Mesenchymal stem cell (in vitro differentiated cells and primary cell): ENCODE measurements around the gene ARHGAP44.
A peak's percentile ranks its signal among the peaks of the same experiment; 100 is the strongest.

Experiments used
- DNase-seq: peaks from one replicate; pipeline ENCODE4 v3.0.0-alpha.2; 2013
- H2AFZ ChIP-seq: one replicate; pipeline ENCODE4 v1.6.1; 2013; ENCODE audit warnings: low read depth, mild to moderate bottlenecking, control low read depth, inconsistent platforms, low read length, moderate library complexity
- H2AK5ac ChIP-seq: 2 replicates; pipeline ENCODE4 v1.6.1; 2013; ENCODE audit warnings: low read length, moderate library complexity, mild to moderate bottlenecking, inconsistent platforms; ENCODE audit not compliant: severe bottlenecking
- H2BK120ac ChIP-seq: one replicate; pipeline ENCODE4 v1.6.1; 2013; ENCODE audit warnings: low read depth, mild to moderate bottlenecking, inconsistent platforms, low read length, moderate library complexity
- H2BK12ac ChIP-seq, 2 experiments: one replicate each; pipeline ENCODE4 v1.6.1; 2013; ENCODE audit warnings: inconsistent platforms in 2 of 2, low read length in 2 of 2, mild to moderate bottlenecking in 2 of 2, moderate library complexity in 2 of 2, control low read depth in 1 of 2
- H2BK15ac ChIP-seq: one replicate; pipeline ENCODE4 v1.6.1; 2013; ENCODE audit warnings: mild to moderate bottlenecking, low read depth, inconsistent platforms; ENCODE audit not compliant: poor library complexity, severe bottlenecking
- H2BK5ac ChIP-seq: 2 replicates; pipeline ENCODE4 v1.6.1; 2013; ENCODE audit warnings: low read depth, mild to moderate bottlenecking, low read length, control low read depth, inconsistent platforms; ENCODE audit not compliant: poor library complexity, severe bottlenecking
- H3K14ac ChIP-seq, 2 experiments: one replicate each; pipeline ENCODE4 v1.6.1; 2013; ENCODE audit warnings: inconsistent platforms in 2 of 2, low read length in 2 of 2, control low read depth in 1 of 2, mild to moderate bottlenecking in 1 of 2, moderate library complexity in 1 of 2
- H3K18ac ChIP-seq, 2 experiments: one replicate each; pipeline ENCODE4 v1.6.1; 2013; ENCODE audit warnings: inconsistent platforms in 2 of 2, low read length in 2 of 2, control low read depth in 1 of 2, low read depth in 1 of 2, mild to moderate bottlenecking in 1 of 2
- H3K23ac ChIP-seq, 2 experiments: one replicate each; pipeline ENCODE4 v1.6.1; 2013; ENCODE audit warnings: inconsistent platforms in 2 of 2, low read length in 2 of 2, mild to moderate bottlenecking in 2 of 2, moderate library complexity in 2 of 2, control low read depth in 1 of 2
- H3K27ac ChIP-seq: 2 replicates; pipeline ENCODE4 v1.5.1; 2013; ENCODE audit warnings: mild to moderate bottlenecking, moderate library complexity, low read length, control low read depth, inconsistent platforms; ENCODE audit not compliant: poor library complexity, severe bottlenecking
- H3K27me3 ChIP-seq, 2 experiments: 2 replicates each; pipeline versions ENCODE4 v1.6.1 to v1.7.0; 2013; ENCODE audit warnings: low read length in 2 of 2, mild to moderate bottlenecking in 2 of 2, moderate library complexity in 2 of 2, control low read depth in 1 of 2, inconsistent platforms in 1 of 2; ENCODE audit not compliant: control insufficient read depth in 1 of 2, insufficient read depth in 1 of 2
- H3K36me3 ChIP-seq, 2 experiments: 2 replicates each; pipeline versions ENCODE4 v1.6.1 to v1.7.0; 2013; ENCODE audit warnings: low read length in 2 of 2, control low read depth in 1 of 2, inconsistent platforms in 1 of 2, low read depth in 1 of 2, mild to moderate bottlenecking in 1 of 2; ENCODE audit not compliant: insufficient read depth in 2 of 2, control insufficient read depth in 1 of 2
- H3K4ac ChIP-seq, 2 experiments: one replicate each; pipeline ENCODE4 v1.6.1; 2013; ENCODE audit warnings: inconsistent platforms in 2 of 2, low read length in 2 of 2, mild to moderate bottlenecking in 2 of 2, moderate library complexity in 2 of 2, control low read depth in 1 of 2, low read depth in 1 of 2
- H3K4me1 ChIP-seq: 2 replicates; pipeline ENCODE4 v1.6.1; 2013; ENCODE audit warnings: low read depth, low read length, control low read depth; ENCODE audit not compliant: control insufficient read depth, insufficient read depth
- H3K4me2 ChIP-seq: 2 replicates; pipeline ENCODE4 v1.6.1; 2013; ENCODE audit warnings: low read length, mild to moderate bottlenecking, inconsistent platforms; ENCODE audit not compliant: poor library complexity, severe bottlenecking
- H3K4me3 ChIP-seq, 2 experiments: 2 replicates each; pipeline versions ENCODE4 v1.5.1 to v1.7.0; 2013; ENCODE audit warnings: low read length in 2 of 2, mild to moderate bottlenecking in 2 of 2, control low read depth in 1 of 2, low read depth in 1 of 2; ENCODE audit not compliant: insufficient read depth in 1 of 2
- H3K79me1 ChIP-seq: replicated peaks from 2 replicates; pipeline ENCODE4 v1.6.1; 2013; ENCODE audit warnings: mild to moderate bottlenecking, control low read depth, low read length, inconsistent platforms; ENCODE audit not compliant: poor library complexity, severe bottlenecking
- H3K9ac ChIP-seq: 2 replicates; pipeline ENCODE4 v1.7.0; 2013; ENCODE audit warnings: mild to moderate bottlenecking, low read length, moderate library complexity
- H3K9me3 ChIP-seq: 2 replicates; pipeline ENCODE4 v1.7.0; 2013; ENCODE audit warnings: mild to moderate bottlenecking, low read length; ENCODE audit not compliant: control insufficient read depth
- H4K8ac ChIP-seq: one replicate; pipeline ENCODE4 v1.6.1; 2013; ENCODE audit warnings: inconsistent platforms, mild to moderate bottlenecking, low read length, moderate library complexity
- H4K91ac ChIP-seq: one replicate; pipeline ENCODE4 v1.6.1; 2013; ENCODE audit warnings: mild to moderate bottlenecking, low read length, inconsistent platforms
- WGBS: methylation state at CpG from one replicate; pipeline ENCODE4 v1.1.7; 2013; ENCODE audit warnings: mixed read lengths; 5-methylcytosine and 5-hydroxymethylcytosine counted together

ARHGAP44 gene

DNA sequence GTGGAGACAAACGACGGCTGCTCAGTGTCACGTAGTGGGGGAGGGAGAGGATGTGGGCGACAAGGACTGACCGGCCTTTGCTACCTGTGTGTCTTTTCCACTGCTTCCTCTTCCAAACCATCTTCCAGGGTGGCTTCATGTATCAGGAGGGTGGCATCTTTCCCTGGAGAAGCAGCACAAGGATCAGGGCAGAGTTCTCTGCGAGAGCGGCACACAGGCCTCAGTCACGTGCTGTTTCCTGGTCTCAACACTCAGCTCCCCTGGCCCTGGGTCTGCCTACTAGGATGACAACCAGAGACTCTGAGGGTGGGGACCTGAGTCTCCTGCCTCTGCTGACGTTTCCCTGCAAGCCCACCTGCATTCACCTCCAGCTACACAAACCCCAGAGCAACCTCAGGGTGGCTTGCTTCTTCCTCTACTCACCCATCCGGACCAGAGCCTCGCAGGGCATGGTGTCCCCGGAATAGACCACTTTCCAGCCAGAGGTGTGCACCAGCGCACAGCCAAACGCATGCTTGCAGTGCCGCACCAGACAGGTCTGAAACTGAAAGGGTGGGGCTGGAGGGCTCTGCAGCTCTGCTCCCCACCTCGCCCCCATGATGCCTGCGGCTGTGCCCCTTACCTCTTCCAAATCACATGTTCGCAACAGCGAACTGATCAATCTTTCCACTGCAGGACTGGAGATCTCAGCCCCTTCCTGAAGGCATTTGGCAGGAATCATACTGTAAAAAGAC lies 205.2 kb downstream of the ARHGAP44 start:
- Histone ChIP-seq H3K18ac (no peak overlapping the region), H3K9me3 (no peaks in the 10 kb centered on the region), H2BK5ac (no peak overlapping the region), H3K23ac (no peak overlapping the region), H3K27me3 (no peaks in the 10 kb centered on the region), H2BK12ac (no peak overlapping the region), H4K8ac (no peak overlapping the region), H2BK120ac (no peak overlapping the region), H2AK5ac (no peak overlapping the region), H4K91ac (peak overlapping the region; percentile 15), H2BK15ac (no peak overlapping the region), H3K4me1 (no peaks in the 10 kb centered on the region), H3K4me3 (no peak overlapping the region), H3K9ac (no peak overlapping the region), H3K4ac (no peak overlapping the region), H2AFZ (no peak overlapping the region), H3K4me2 (no peak overlapping the region), H3K36me3 (peaks cover 91 to 98% of the 10 kb centered on the region in 2 experiments), H3K14ac (no peak overlapping the region), H3K27ac (no peak overlapping the region), H3K79me1 (peaks cover 16% of the 10 kb centered on the region)
- 95% methylated on average over 19 of the region's 19 CpGs for WGBS
- DNase-seq, result no peak

DNA sequence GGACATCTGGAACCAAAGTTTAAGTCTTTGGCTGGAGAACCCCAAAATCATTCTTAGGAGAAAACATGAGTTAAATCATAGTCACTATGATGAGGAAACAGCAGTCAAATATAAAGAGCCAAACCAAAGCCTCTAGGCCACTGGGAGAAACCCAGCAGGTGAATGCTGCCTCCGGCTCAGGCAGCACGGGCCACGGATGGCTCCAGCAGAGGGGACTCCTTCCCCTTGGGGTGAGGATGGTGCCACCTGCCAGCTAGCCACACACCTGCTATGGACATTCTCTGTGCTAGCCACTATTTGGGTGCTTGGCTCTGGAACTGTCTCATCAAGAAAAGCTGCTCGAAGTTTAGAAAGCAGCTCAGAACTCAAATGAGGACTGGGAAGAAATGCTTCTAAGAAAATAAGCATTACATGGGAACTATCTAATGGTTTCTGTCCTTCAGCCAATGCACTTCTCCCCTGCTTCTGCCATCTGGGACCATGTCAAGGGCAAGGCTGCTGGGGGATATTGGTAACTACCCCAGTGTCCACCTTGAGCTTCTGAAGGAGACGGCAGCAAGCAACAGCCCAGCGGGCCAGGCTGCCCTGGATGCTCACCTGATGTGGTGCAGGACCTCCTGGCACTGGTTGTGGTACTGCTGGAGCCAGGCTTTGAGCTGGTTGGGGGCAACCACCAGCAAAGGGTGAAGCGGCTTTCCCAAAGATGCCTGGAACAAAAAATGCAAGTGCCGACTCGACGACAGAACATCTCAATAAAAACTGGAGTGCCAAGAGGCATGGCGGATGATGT lies 206.0 kb downstream of the ARHGAP44 start:
- Histone ChIP-seq H2BK12ac (no peak overlapping the region), H3K9me3 (no peaks in the 10 kb centered on the region), H2AK5ac (no peak overlapping the region), H4K91ac (no peak overlapping the region), H2BK120ac (no peak overlapping the region), H2AFZ (no peak overlapping the region), H4K8ac (no peak overlapping the region), H3K23ac (no peak overlapping the region), H3K27me3 (no peaks in the 10 kb centered on the region), H3K14ac (no peak overlapping the region), H3K79me1 (peaks cover 20% of the 10 kb centered on the region), H3K36me3 (peaks cover 91 to 98% of the 10 kb centered on the region in 2 experiments), H3K4me3 (no peak overlapping the region), H3K4me1 (no peaks in the 10 kb centered on the region), H2BK15ac (no peak overlapping the region), H3K27ac (no peak overlapping the region), H3K18ac (no peak overlapping the region), H3K4ac (no peak overlapping the region), H2BK5ac (no peak overlapping the region), H3K9ac (no peak overlapping the region), H3K4me2 (no peak overlapping the region)
- DNase-seq, result no peak
- 97% methylated on average over 10 of the region's 11 CpGs for WGBS

DNA sequence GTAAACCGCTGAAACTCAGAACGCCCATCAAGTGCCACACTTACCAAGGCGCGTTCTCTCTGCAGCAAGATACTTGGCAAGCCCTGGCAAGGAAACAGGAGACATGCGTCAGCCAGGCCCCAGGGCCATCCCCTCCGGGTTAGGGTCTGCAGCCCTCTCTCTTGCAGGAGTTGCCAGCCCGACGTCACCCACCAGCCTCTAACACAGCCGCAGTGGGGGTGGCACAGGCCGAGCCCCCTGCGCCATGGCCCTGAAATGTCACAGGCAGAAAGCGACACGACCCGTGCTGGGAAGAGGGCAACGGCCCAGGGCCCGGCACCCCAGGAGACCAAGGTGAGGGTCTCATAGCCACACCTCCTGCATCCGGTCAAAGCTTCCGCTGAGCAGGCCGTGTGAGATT lies 206.6 kb downstream of the ARHGAP44 start:
- Histone ChIP-seq H2AFZ (no peak overlapping the region), H2AK5ac (no peak overlapping the region), H3K9ac (no peak overlapping the region), H3K9me3 (no peaks in the 10 kb centered on the region), H3K23ac (no peak overlapping the region), H4K91ac (no peak overlapping the region), H3K4me3 (no peak overlapping the region), H2BK12ac (no peak overlapping the region), H3K4ac (no peak overlapping the region), H3K14ac (no peak overlapping the region), H3K27ac (no peak overlapping the region), H2BK120ac (no peak overlapping the region), H3K36me3 (peaks cover 93 to 98% of the 10 kb centered on the region in 2 experiments), H2BK15ac (no peak overlapping the region), H2BK5ac (no peak overlapping the region), H3K4me1 (no peaks in the 10 kb centered on the region), H3K4me2 (no peak overlapping the region), H4K8ac (no peak overlapping the region), H3K27me3 (no peaks in the 10 kb centered on the region), H3K18ac (no peak overlapping the region), H3K79me1 (peaks cover 26% of the 10 kb centered on the region)
- 96% methylated on average over 19 of the region's 19 CpGs for WGBS
- no peak for DNase-seq

DNA sequence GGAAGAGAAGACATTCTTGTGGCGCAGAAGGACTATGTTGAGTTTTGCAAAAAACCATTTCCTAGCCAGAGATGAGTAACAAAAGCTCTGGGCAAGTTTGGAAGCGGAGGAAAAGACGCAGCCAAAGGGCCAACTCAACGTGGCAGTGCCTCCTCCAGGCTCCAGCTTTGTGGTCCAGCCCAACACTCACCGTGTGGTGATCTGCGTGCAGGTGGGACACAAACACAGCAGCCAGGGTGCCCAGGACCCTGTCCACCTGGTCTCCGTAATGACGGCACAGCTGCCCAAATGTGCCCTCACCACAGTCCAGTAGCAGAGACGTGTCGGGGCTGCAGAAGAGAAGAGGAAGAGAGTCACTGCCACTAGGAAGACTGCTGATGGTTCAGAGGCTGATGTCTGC lies 207.1 kb downstream of the ARHGAP44 start:
- Histone ChIP-seq H2BK15ac (no peak overlapping the region), H2BK5ac (no peak overlapping the region), H3K27ac (no peak overlapping the region), H4K8ac (no peak overlapping the region), H3K18ac (no peak overlapping the region), H3K27me3 (no peaks in the 10 kb centered on the region), H3K4me1 (no peaks in the 10 kb centered on the region), H2BK120ac (no peak overlapping the region), H3K4ac (no peak overlapping the region), H3K9me3 (no peaks in the 10 kb centered on the region), H3K4me2 (no peak overlapping the region), H3K14ac (no peak overlapping the region), H2BK12ac (no peak overlapping the region), H3K23ac (no peak overlapping the region), H2AFZ (no peak overlapping the region), H3K4me3 (no peak overlapping the region), H3K36me3 (peaks cover 93 to 97% of the 10 kb centered on the region in 2 experiments), H3K79me1 (peaks cover 27% of the 10 kb centered on the region), H4K91ac (no peak overlapping the region), H2AK5ac (no peak overlapping the region), H3K9ac (no peak overlapping the region)
- DNase-seq, result no peak
- WGBS, result 97% methylated on average over 10 of the region's 10 CpGs
